Activated naive CD8-positive, alpha-beta T cell treated with anti-CD3 and anti-CD28 coated beads, Interleukin-2, amount 10 ng/mL, durations not matched to agents 7 days and 5 days (primary cell): ENCODE results near the gene VSX1. TPM values are rescaled to one million over a fixed set of nuclear protein-coding genes. Genes with fewer than 3 reads are reported as not detected.

Source experiments
- ATAC-seq: fragments of 150-1000 bp; cut with Tn5 transposase; one replicate; pipeline ENCODE4 v1.10.0; 2021; ENCODE audit warnings: low read depth, moderate library complexity
- POLR2A ChIA-PET: fragments of 350-600 bp; sonication (Branson Sonifier 250); formaldehyde crosslinking; loops from one replicate; lab custom pipeline; 2021; ENCODE audit warnings: antibody characterized with exemption; lab: Charles Lee
- DNase-seq: peaks from one replicate; pipeline ENCODE4 v3.0.0; 2021
- H3K27ac Mint-ChIP-seq: one replicate; pipeline ENCODE4 v1.8.0; 2022; ENCODE audit warnings: mild to moderate bottlenecking, mixed read lengths
- H3K27me3 Mint-ChIP-seq: one replicate; pipeline ENCODE4 v1.8.0; 2022; ENCODE audit warnings: mild to moderate bottlenecking, moderate library complexity, mixed read lengths
- H3K36me3 Mint-ChIP-seq: one replicate; pipeline ENCODE4 v1.8.0; 2021; ENCODE audit warnings: mild to moderate bottlenecking, mixed read lengths
- H3K4me1 Mint-ChIP-seq: one replicate; pipeline ENCODE4 v1.8.0; 2021; ENCODE audit warnings: mixed read lengths
- H3K4me3 Mint-ChIP-seq: one replicate; pipeline ENCODE4 v1.8.0; 2022; ENCODE audit warnings: mild to moderate bottlenecking, moderate library complexity, mixed read lengths
- H3K9me3 Mint-ChIP-seq: one replicate; pipeline ENCODE4 v1.8.0; 2021; ENCODE audit warnings: mixed read lengths
- total RNA-seq, 2 experiments: library from RNA; stranded (reverse); gene quantifications; one replicate each; pipeline ENCODE4 v1.2.3, GENCODE V29; 2021

The VSX1 gene
- total RNA-seq, 2 experiments from 2014 or later = not detected

DNA sequence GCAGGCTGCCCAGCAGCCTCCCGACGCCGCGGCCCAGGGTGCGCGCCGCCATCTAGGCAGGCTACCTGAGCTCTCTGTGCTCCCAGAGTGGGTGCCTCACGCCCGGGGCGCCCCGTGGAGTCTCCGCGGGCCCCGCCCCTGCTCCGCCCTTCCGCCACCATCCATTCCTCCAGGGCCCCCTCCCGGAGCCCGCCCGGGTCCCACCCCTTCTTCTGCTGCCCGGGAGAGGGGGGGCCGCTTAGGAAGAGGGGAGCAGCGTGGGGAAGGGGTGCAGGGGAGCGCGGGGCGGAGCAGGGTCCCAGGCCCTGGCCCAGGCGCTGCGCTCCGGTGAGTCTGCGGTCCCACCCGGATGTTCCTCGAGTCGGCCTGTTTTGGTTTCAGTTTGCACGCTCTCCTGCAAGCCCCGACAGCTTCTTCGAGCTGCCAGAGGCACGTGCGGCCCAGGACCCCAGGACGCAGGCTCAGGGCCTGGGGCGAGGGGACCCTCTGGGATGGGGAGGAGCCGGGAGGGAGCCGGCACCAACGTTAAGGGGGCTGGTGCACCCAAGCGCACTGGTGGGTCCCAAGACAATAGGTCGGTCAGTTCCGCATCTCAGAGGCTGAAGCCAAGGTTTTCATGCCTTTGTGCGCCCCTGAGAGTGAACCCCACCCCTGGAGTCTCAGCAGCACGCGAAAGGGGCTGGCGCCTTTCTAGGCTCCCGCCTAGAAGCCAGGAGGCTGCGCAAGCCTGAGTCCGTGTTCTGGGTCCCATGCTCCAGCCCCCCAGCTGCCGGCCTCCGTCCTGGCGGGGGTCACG is 23.7 kb downstream of the VSX1 start, which contains the start of gene ACSS1:
ACSS1 (minus strand) TSS at position 89 of the 796 bp plus-strand sequence; CDS start at position 52, 37 bp downstream.
- no peaks in the 10 kb centered on the region for H3K9me3 Mint-ChIP-seq
- H3K4me3 Mint-ChIP-seq = peak within 1 kb of the TSS; percentile 83
- peaks cover 12% of the 10 kb centered on the region for H3K36me3 Mint-ChIP-seq
- DNase-seq = peak; percentile 86
- POLR2A ChIA-PET = interaction anchor here (0.9 to 3.9 kb wide), 15 partner anchors 14 to 349 kb away, joined by 3 to 61 read pairs (median 7); partner anchors contain the start of genes ABHD12, APMAP, CST7 and ENTPD6
- H3K27me3 Mint-ChIP-seq = peaks cover 17% of the 10 kb centered on the region
- peak; percentile 74 for ATAC-seq
- peaks cover 29% of the 10 kb centered on the region for H3K4me1 Mint-ChIP-seq
- H3K27ac Mint-ChIP-seq = peak within 1 kb of the TSS; percentile 85

DNA sequence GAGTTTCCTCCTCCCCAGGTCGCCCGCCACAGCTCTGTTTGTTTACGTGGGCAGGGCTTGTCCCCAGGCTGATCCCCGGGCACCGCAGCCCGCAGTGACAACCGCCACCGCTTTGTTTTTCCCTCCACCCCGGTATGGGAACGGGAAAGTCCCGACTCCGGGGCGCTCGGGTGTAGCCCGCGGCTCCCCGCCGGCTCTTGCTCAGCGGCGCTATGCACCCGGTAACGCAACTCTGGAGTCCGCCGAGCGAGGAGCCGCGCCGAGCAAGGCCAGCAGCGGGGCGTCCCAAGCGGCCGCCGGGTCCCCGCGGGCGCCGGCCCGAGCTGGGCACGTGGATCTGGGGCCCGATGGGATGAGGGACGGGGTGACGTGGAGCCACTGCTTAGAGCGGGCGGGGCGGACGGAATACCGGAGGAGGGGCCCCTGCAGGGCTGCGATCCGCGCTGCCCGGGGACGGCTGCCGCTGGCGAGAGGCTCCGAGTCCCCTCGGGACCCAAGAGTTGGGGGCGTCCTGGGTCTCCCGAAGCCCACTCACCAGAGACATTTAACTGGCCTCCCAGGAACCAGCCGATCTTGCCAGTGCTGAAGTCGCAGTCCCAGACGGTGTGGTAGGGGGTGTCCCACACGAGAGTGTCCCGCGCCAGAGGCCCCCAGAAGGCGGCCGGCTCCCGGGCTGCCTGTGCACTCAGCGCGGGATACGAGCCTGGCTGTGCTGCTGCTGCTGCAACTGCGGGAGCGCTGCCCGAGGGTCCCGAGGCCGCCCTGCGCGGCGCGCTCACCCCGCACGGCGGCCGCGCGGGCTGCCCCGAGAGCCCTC is 24.5 kb downstream of the VSX1 start:
- ATAC-seq (peak; percentile 46), DNase-seq (peak; percentile 81)
- peak overlapping the region; percentile 83 for H3K4me3 Mint-ChIP-seq
- H3K27ac Mint-ChIP-seq = peak overlapping the region; percentile 82
- H3K27me3 Mint-ChIP-seq = peaks cover 16% of the 10 kb centered on the region
- POLR2A ChIA-PET = interaction anchor here (0.9 to 3.9 kb wide), 17 partner anchors 13 to 1022 kb away, joined by 3 to 61 read pairs (median 4); partner anchors contain the start of genes ABHD12, APMAP, CST7 and ENTPD6
- peaks cover 31% of the 10 kb centered on the region for H3K4me1 Mint-ChIP-seq
- H3K36me3 Mint-ChIP-seq = peaks cover 12% of the 10 kb centered on the region
- no peaks in the 10 kb centered on the region for H3K9me3 Mint-ChIP-seq

DNA sequence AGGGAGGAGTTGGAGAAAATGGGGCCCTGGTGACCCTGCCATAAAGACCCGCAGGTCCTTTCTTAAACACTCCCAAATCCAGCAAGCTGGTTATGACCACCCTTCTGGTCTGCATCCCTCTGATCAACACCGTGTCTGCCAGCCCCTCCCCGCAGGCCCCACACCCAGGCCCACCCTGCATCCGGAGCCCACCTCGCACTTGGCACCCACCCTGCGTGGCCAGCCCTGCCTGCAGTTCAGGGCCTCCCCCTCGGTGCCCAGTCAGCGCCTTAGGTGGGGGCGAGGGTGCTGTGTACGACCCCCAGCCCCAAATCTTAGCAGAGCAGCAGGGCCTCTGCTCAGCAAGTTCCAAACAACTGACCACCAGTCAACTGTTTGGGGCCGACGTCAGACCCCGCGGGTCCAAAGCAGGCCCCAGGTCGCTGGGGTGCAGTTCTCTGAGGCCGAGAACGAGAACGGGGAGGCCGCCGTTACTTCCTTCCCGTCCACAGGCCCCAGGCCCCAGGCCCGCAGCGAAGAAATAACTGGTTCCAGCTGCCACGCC is 25.2 kb downstream of the VSX1 start:
- peak; percentile 31 for ATAC-seq
- Mint-ChIP-seq H3K4me1 (peaks cover 35% of the 10 kb centered on the region), H3K36me3 (peaks cover 12% of the 10 kb centered on the region)

DNA sequence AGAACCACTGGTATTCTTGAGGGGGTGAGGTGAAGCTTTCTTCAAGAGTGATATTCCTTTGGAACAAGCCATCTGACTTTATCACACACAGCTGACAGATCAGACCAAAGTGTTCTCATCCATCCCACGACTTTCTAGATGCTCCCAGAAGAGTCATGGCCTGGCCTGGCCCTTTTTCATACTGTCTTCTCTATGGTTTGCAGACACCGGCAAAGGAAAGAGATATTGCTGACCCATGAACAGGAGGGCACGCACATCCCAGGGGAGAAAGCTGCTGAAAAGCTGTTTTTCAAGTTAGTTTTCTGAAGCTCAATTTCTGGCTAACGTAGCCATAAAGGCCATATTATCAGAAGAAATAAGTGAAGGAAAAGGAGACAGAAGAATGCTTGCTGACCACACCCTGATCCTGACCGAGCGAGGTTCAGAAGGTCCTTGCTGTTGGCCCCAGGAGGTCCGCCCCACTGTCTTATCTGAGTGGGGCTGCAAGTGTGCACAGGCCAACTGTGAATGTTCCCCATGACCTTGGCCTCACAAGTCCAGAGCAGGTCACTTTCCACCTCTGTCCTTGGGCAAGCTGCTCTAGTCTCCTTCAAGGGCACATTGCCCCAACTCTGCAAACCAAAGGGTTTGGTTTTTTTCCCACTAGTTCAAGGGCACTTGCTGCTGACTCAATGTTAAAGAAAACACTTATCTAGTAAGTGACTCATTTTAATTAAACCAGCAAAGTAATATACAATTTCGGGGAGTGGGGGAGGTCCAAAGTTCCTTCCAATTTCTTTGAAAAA is 26.0 kb downstream of the VSX1 start:
- peak overlapping the region; percentile 83 for H3K4me3 Mint-ChIP-seq
- H3K4me1 Mint-ChIP-seq = peaks cover 37% of the 10 kb centered on the region

More for the DNA sequence above, 25.2 kb downstream of the VSX1 start:
- Mint-ChIP-seq H3K9me3 (no peaks in the 10 kb centered on the region), H3K27ac (peak overlapping the region; percentile 82), H3K27me3 (peaks cover 11% of the 10 kb centered on the region), H3K4me3 (peak overlapping the region; percentile 83)
- no peak for DNase-seq
- POLR2A ChIA-PET = interaction anchor here (1.0 to 3.9 kb wide), 13 partner anchors 12 to 1021 kb away, joined by 3 to 61 read pairs (median 7); partner anchors contain the start of genes APMAP, CST7, ENTPD6 and GINS1

DNA sequence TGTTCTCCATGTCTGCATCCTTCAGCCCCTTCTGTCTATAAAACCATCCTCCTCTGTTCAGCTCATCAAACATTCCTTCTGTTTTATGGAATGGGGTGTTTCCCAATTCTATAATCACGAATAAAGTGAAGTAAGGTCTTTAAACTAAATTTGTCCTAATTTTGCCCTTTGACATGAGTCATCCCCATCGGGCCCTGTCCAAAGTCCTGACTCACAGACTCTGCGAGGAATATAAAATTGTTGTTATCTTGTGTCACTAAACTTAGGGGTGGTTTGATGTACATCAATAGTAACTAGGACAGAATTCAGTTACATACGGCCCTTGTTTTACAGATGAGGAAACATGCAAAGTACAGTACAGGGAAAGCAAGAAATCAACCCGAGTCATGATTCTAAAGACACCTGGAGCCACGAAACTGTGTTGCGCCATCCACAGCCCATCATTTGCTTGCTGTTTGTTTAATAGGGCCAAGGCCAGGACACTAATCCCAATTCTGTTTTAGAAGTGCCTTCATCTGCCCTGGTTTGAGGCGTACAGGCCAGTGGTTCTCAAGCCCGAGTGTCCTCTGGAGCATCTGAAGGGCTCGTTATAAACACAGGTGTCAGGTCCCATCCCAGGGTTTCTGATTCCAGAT is 26.8 kb downstream of the VSX1 start:
- H3K4me3 Mint-ChIP-seq = no peak overlapping the region
- ATAC-seq (no peak), DNase-seq (no peak)
- H3K9me3 Mint-ChIP-seq = no peaks in the 10 kb centered on the region
- H3K27me3 Mint-ChIP-seq = no peaks in the 10 kb centered on the region
- POLR2A ChIA-PET = no interaction called here
- H3K4me1 Mint-ChIP-seq = peaks cover 42% of the 10 kb centered on the region
- peaks cover 15% of the 10 kb centered on the region for H3K36me3 Mint-ChIP-seq
- no peak overlapping the region for H3K27ac Mint-ChIP-seq

More for the DNA sequence above, 26.0 kb downstream of the VSX1 start:
- no peak for ATAC-seq
- H3K27me3 Mint-ChIP-seq = peaks cover 4% of the 10 kb centered on the region
- H3K9me3 Mint-ChIP-seq = no peaks in the 10 kb centered on the region
- peaks cover 15% of the 10 kb centered on the region for H3K36me3 Mint-ChIP-seq
- POLR2A ChIA-PET = interaction anchor here (1.0 to 2.2 kb wide), 3 partner anchors 22 to 351 kb away, joined by 4 to 7 read pairs (median 4); partner anchors contain the start of genes APMAP and GINS1
- peak overlapping the region; percentile 82 for H3K27ac Mint-ChIP-seq
- no peak for DNase-seq

DNA sequence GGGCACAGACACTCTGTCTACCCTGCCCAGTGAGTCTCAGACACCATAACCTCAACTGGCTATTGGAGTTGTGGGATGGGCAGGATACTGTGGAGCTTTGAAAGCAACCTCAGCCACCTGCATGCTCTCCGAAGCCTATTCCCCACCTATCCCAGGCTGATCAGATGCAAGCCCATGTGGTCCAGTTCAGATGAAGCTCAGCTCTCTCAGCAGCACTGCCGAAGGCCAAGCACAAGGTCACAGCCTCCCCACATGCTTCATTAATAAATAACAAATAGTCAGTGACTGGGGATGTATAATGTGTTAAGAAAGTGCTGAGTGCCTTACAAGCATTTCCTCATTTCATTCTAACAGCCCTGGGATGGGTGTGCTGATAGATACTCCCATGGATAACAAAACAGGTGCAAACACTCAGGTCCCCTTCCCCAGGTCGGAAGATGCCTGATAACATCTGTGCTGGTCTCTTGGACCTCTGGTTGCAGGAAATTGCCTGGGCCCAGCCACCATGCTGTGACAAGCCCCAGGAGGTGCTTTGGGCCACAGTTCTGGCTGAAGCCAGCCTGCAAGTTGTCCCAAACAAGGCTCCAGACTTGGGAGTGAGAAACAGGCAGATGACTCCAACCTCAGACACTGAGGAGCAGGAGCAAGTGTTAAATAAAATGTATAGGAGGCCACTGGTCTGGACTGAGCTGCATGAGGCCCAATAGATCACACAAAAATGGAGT is 27.7 kb downstream of the VSX1 start:
- DNase-seq = peak; percentile 10
- H3K27me3 Mint-ChIP-seq = no peaks in the 10 kb centered on the region
- no peak overlapping the region for H3K4me3 Mint-ChIP-seq
- POLR2A ChIA-PET = no interaction called here
- no peaks in the 10 kb centered on the region for H3K9me3 Mint-ChIP-seq
- peaks cover 15% of the 10 kb centered on the region for H3K36me3 Mint-ChIP-seq
- peaks cover 42% of the 10 kb centered on the region for H3K4me1 Mint-ChIP-seq
- ATAC-seq = no peak
- no peak overlapping the region for H3K27ac Mint-ChIP-seq

DNA sequence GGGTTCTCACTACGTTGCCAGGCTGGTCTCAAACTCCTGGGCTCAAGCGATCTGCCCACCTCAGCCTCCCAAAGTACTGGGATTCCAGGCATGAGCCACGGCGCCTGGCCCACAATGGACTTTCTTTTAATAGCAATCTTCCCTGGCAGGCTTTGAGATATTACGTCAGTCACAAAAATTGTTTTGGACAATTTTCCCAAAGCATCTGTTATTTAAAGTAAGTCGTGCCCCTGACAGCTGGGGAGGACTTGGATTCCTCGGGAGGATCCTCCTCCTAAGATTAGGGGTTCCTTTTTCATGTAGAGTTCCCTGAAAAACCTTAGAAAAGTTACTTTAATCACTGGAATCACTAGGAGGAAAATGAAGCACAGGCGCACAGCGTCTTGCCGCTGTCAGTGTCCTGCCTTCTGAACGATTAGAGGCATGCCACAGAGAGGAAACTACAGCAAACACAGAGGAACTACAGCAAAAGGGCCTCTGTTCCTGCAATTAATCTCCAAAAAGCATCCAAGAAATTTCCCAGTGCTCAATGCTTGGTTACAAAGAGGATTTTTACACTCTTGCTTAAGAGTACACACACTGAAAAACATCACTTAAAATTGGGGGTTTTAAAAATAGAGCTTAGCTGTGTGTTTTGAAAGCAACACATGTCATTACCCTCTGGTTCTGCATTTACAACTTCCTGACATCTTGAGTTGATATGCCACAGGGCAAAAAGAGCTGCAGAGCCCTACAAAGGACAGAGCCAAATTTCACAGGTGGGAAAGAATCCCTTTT is 28.5 kb downstream of the VSX1 start:
- Mint-ChIP-seq H3K27me3 (no peaks in the 10 kb centered on the region), H3K9me3 (no peaks in the 10 kb centered on the region), H3K4me3 (no peak overlapping the region), H3K4me1 (peaks cover 40% of the 10 kb centered on the region), H3K27ac (peak overlapping the region; percentile 15), H3K36me3 (peaks cover 15% of the 10 kb centered on the region)
- POLR2A ChIA-PET = interaction anchor here (0.6 kb wide), 1 partner anchor 98 kb away, joined by 3 read pairs; no protein-coding TSS in a partner anchor
- ATAC-seq (no peak), DNase-seq (no peak)

DNA sequence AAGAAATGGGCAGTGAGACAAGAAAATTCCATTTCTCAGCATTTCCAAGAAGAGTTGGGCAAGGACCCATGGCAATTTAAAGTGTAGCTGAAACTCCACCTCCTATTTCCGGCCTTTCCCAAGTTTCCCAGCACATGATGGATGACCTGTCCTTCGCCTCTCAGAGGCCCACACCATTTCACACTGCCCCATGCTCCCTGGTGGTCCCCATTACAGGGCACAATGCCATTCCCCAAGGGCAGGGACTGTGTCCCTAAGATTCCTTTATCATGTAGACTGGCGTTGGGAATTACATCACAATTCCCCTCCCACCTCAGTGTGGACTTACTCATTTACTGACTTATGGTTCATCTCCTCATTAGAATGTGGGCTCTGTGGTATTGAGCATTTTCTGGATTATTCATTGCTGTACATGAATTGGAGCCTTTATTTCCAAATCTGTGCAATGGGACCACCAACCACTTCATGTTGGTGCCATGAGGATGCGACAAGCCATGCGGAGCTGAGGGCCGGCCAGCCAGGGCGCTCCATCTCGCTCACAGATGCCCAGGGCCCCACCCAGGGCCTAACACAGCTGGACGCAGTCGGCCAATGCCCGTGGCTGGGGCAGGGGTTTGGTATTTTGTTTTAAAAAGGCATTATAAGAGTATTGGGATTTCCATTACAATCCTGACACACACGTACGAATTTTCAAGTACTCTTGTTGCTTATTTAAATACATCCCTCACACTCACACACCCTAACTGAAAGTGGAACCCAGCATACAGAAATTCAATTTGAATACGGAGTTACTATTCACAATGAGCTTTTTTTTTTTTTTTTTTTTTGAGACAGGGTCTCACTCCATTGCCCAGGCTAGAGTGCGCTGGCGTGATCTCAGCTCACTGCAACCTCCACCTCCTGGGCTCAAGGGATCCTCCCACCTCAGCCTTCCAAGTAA is 29.4 kb downstream of the VSX1 start:
- DNase-seq (peak; percentile 6), ATAC-seq (no peak)
- peaks cover 15% of the 10 kb centered on the region for H3K36me3 Mint-ChIP-seq
- H3K4me1 Mint-ChIP-seq = peaks cover 40% of the 10 kb centered on the region
- H3K27me3 Mint-ChIP-seq = no peaks in the 10 kb centered on the region
- POLR2A ChIA-PET = interaction anchor here (0.6 kb wide), 1 partner anchor 97 kb away, joined by 3 read pairs; no protein-coding TSS in a partner anchor
- no peaks in the 10 kb centered on the region for H3K9me3 Mint-ChIP-seq
- no peak overlapping the region for H3K4me3 Mint-ChIP-seq
- H3K27ac Mint-ChIP-seq = no peak overlapping the region

DNA sequence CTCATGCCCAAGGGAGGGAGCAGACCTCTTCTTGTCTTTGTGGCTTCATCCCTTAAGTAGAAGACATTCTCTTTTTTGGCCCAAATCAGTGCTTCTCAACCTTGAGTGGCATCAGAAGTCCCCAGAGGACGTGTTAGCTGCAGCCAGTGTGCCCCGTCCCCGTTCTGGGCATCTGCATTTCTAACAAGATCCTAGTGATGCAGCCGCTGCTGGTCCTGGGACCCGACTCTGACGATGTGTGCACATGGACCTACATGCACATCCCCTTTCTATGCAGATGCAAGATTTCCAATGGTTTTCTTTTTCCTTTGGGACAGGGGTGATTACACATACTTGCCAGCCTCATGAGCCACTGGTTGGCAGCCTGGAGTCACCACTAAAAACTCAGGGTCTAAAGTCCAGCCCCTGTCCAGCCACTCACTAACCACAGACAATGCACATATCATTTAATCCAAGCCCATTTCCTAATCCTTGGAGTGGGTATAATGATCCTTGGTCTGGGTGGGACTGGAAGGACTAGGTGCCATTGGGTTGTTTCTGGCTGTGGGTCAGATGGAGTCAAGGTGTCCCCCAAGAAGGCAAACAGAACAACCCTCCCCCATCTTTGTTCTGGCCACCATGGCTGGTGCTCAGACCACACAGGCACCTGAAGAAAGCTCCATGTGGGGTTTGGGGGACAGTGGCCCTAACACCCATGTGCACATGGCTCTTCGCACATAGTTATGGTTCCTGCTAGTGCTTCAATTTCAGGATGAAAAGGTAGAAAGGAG is 30.4 kb downstream of the VSX1 start:
- Mint-ChIP-seq H3K4me1 (peaks cover 40% of the 10 kb centered on the region), H3K4me3 (no peak overlapping the region), H3K36me3 (peaks cover 18% of the 10 kb centered on the region), H3K27ac (no peak overlapping the region), H3K9me3 (no peaks in the 10 kb centered on the region), H3K27me3 (no peaks in the 10 kb centered on the region)
- DNase-seq (peak; percentile 10), ATAC-seq (no peak)
- POLR2A ChIA-PET = no interaction called here
